CD4-positive, alpha-beta T cell treated with Interleukin-17A for 4 hours (primary cell): ENCODE measurements around the gene TRPT1.

ENCODE experiments used
- DNase-seq: peaks from one replicate; pipeline ENCODE4 v3.0.0-alpha.2; 2020; ENCODE audit warnings: mixed read lengths

Gene TRPT1

GRCh38 chr11:64225608-64226506 lies at the start of gene TRPT1, which contains the start of gene NUDT22:
Gene TRPT1, minus strand, starts transcription at chr11:64226186. Its CDS starts 326 bp downstream, at chr11:64225860.
Gene NUDT22, plus strand, starts transcription at chr11:64226274. Its CDS starts 379 bp downstream, at chr11:64226653.
- DNase-seq: peak; percentile 96

DNA sequence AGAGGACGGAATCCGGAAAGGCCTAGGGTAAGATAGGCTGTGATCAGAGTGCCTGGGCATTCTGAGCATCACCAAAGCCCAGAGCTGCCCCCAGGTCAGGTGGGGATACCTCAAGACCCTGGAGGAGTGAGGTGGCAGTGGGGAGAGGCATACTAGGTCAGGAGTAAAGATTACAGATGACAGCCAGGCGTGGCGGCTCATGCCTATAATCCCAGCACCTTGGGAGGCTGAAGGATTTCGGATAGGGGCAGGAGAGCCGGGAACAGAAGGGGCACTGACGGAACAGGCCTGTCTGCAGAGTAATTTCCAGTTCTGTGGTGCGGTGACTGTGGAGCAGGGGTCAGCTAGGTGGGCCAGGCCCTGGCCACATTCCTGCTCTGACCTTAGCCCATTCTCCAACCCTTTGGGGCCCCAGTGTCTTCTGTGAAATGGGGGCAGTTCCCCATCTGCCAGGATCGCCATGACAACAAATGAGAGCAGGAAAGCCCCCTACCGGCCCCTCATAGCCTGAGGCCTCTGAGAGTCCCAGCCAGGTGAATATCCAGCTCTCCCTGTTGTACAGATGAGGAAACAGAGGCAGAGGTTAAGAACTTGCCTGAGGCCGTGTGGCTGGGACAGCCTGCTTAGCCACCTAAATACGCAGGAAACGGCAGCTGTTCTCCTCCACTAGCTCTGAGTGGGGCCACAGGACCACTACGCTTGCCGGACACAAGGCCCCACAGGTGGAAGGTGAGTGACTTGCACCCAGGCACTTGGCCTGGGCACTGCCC lies 49.2 kb upstream of the TRPT1 start:
- no peak for DNase-seq

DNA sequence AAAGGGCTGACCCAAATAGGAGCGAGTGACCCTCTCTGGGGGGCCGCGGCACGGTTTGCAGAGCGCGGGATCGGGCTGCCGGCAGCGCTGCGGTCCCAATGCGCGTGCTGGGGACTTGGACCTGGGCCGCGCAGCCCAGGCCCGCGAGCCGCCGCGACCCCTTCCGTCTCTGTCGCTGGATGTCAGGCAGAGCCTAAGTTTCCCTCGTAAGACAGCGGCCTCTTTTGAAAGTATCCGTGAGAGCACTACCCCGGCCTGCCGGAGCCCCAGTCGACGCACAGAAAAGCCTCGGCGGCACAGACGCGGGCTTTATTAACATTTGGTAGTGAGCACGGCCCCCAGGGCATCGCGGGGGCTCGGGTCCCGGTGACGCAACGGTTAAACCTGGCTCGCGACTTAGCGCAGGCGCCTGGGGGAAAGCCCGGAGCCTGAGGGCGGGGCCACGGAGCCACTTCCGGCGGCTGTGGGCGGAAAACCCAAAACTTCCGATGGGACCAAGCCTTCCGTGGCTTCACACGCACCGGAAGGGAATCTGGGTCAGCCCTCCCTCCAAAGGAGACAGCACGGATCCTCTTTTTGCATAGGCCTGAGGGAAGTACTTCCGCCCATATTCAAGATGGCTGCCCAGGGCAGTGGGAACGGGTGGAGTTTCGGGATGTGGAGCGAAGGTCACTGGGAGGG lies 43.7 kb upstream of the TRPT1 start:
- DNase-seq: peak; percentile 98

GRCh38 chr11:64268893-64269539 lies 43.0 kb upstream of the TRPT1 start:
- DNase-seq: peak; percentile 55

DNA sequence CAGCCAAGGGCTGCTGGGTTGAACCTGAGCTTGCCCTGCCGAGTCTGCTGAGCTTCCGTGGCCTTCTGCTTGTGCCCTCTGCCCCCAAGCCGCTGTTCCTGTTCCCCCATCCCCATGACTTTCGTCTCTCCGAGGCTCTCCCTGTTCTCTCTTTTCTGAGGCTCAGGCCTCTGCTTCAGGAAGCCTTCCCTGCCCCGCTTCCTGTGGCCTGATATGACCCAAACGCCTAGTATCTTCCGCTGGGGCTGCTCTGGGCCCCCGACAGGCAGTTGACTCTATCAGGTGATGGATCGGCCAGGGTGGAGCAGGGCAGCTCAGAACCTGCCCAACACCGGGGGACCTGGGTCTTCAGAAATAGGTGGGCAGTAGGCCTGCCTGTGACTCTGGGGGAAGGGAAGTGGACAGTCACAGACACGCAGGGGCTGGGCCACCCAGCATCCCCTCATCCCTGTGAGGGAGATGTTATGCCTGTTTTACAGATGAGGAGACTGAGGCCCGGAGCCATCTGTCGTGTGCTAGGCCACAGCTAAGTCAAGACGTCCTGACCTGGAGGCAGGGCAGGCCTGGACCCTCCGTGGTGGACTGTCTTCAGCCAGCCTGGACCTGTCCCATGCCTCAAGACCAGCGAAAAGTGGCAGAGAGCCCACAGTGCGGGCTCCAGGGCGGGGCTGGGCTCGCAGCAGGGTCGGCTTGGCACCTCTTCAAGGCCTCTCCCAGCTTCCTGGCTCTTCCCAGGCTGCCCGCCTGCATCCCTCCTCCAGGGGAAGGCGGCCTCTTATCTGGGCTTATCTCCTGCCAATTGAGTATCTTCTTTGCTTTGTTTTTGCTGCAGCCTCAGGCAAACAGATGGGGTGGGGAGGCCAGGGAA lies 42.3 kb upstream of the TRPT1 start:
- DNase-seq: no peak

GRCh38 chr11:64267207-64267945 lies 41.4 kb upstream of the TRPT1 start:
- DNase-seq: no peak

DNA sequence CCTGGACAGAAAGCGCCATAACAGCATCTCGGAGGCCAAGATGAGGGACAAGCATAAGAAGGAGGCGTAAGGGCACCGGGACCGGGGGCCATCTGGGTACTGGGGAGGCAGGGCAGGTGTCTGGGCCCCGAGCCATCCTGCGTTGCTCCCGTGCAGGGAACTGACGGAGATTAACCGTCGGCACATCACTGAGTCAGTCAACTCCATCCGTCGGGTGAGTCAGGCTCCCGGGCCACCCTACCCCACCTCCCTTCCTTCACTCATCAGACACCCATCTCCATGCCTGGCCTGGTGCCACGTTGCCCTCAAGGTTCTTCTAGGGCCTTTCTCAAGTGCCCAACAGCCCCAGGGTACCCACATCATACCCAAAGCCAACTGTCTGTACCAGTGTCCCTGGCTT lies 40.4 kb upstream of the TRPT1 start:
- DNase-seq: no peak

DNA sequence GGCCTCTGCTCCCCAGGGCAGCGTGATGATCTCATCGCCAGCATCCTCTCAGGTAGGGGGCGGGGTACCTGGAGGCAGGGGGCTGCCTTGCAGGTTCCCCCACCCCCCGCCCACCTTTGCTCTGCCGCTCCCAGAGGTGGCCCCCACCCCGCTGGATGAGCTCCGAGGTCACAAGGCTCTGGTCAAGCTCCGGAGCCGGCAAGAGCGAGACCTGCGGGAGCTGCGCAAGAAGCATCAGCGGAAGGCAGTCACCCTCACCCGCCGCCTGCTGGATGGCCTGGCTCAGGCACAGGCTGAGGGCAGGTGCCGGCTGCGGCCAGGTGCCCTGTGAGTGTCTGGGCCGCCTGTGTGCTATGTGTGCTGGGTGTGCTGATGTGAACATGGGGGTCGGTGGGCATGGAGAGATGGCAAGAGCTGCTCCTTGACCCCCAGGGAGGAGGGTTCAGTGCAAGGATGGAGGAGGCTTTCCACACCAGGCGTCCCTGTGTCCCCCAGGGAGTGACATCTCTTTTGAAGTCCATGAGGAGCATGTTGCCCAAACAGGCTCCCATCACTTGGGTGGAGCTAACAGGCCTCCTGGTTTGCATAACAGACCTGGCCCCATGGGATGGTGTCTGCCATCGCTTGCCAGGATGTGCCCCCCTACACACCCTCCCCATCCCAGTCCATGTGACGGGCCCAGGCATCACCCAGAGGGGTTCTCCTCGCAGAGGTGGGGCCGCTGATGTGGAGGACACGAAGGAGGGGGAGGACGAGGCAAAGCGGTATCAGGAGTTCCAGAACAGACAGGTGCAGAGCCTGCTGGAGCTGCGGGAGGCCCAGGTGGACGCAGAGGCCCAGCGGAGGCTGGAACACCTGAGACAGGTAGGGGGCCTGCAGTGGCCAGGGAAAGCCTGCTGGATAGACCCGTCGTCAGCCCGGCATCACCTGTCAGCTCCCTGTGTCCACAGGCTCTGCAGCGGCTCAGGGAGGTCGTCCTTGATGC lies 39.5 kb upstream of the TRPT1 start:
- no peak for DNase-seq

DNA sequence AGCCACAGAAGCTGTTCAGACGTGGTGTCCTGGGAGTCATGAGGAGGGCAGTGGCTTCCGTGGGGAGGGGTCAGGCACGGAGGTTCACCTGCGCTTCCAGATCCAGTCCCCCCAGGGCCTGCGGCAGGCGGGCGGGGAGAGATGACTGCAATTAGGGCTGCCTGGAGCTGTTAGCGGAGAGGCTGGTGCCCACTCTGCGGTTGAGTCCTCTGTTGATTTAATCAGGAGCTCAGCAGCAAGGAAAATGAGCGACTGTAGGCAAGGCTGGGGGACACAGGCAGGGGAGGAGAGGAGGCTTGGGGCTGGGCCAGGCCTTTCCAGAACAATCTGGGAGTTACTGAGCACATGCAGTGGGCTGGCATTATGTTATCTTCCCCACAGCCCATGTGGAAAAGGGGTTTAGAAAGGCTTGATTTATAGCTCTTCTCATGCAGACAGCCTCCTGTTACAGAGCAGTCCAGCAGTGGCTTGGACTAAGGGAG lies 38.4 kb upstream of the TRPT1 start:
- DNase-seq: no peak

GRCh38 chr11:64263947-64264317 lies 37.9 kb upstream of the TRPT1 start:
- DNase-seq: no peak

- DNase-seq: no peak
Observed at GRCh38 chr11:64263021-64263946, 37.3 kb upstream of the TRPT1 start.

GRCh38 chr11:64262271-64263002 lies 36.5 kb upstream of the TRPT1 start:
- DNase-seq: no peak

- no peak for DNase-seq
Observed at GRCh38 chr11:64261556-64262080, 35.6 kb upstream of the TRPT1 start.

GRCh38 chr11:64260147-64260708 lies 34.2 kb upstream of the TRPT1 start:
- DNase-seq: no peak

DNA sequence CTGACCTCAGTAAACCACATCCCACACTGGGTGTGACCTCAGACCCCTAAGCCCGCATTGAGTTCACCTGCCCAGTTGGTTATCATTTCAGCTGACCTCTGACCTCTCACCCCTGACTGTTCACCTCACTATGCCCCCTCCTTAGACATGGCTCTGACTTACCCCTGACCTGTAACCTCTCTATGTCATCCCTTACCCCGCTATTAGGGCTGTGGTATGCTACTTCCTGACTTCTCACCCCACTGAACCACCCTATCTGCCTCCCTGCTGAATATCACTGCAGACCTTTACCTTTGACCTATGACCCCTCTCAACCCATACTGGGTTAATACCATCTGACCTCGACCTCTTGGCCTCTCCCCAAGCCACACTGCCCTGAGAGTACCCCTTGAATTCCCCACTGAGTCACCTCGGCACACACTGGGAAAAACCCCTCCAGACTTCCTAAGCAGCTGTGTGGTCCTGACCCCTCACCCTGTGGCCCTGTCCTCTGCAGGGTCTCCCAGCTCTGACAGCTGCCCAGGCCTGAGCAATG lies 33.6 kb upstream of the TRPT1 start:
- DNase-seq: no peak

- no peak for DNase-seq
Observed at GRCh38 chr11:64258946-64259532, 33.1 kb upstream of the TRPT1 start.
